ENCODE data around the gene PRKCA.
"Not testable (repeated sequence)": the region's sequence is repeated elsewhere in the genome, so short reads cannot be mapped to it uniquely, and the experiment has no call there.

PRKCA gene

DNA sequence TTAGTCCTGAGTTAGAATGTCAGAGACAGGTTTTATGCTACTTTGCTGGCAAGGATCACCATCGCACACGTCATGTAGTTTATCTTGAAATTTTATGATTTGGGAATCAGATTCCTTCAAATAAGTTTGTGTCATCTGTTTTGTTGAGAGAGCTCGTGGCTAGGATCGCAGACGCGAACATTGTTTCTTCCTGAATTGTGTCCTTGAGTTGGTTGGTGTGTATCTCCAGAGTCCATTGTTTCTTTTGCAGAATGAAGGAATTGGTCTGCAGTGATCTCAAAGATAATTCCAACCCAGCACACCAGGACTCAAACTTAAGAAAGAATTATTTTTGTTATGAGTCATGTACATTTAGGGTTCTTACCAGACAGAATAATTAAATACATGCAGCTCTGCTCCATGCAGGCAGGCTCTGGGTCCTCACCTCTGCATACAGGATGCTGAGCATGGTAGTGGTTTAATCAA is 51.6 kb downstream of the PRKCA start:
- no peak for DNase-seq (ENCODE audit: low read depth)

DNA sequence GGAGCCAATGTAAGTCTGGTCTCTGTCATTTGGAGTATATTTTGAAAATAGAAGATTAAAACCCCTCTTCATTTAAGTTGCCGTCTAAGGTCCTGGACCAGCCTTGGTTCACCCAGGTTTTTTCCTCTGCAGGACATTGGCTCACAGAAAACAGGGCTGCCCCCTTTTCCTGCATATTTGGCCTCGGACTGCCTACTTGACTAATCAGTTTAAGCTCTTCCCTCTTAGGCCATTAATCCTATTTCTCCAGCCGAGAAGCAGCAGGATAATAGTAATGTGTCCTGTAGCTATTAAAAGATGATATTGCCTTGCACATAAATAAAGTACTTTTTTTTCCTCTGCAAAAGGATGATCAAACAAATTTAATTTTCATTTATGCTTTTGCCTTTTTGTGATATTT is 52.1 kb downstream of the PRKCA start:
- DNase-seq (ENCODE audit: low read depth), result no peak

- DNase-seq (ENCODE audit: low read depth), result no peak
These were observed 52.6 kb downstream of the PRKCA start for GRCh38 chr17:66354981-66355380.

- DNase-seq (ENCODE audit: low read depth), result no peak
These were observed 53.1 kb downstream of the PRKCA start for GRCh38 chr17:66355510-66355909.

DNA sequence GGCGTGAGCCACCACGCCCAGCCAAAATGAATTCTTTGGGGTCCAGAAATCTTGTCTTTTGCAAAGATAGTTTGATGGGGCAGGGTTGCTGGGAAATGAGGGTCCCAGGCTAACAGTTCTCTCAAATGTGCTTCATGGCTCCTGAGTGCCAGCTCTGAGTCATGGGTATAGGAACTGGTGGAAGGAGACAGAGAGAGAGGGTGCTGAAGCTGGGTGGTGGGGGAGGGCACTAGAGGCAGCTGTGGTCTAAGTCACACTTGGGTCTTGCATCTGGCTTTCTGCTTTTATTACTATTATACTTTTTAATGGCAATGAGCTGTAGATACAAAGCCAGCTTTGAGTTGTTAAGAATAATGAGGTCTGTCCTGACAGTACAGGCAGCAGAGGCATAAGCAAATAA is 54.6 kb downstream of the PRKCA start:
- no peak for DNase-seq (ENCODE audit: low read depth)

DNA sequence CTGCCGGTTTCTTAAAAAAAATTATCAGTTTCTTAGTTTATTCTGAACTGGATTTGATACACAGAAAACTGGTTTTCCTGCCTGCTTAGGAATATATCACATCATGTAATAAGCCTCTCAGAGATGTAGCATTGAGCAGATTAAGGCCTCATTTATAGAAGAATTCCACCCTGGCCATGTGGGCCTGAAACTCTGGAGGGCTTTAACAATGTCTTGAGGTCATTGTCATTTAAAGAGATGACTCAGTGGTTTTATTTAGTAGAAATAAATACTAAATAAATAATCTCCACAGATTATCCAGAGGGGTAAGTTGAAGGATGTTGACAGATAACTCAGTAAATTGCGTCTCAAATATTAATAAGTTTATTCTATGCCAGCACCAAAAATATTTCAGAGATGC is 56.9 kb downstream of the PRKCA start:
- no peak for DNase-seq (ENCODE audit: low read depth)

- DNase-seq (ENCODE audit: low read depth), result not testable (repeated sequence)
These were observed 58.6 kb downstream of the PRKCA start for GRCh38 chr17:66360961-66361565.

DNA sequence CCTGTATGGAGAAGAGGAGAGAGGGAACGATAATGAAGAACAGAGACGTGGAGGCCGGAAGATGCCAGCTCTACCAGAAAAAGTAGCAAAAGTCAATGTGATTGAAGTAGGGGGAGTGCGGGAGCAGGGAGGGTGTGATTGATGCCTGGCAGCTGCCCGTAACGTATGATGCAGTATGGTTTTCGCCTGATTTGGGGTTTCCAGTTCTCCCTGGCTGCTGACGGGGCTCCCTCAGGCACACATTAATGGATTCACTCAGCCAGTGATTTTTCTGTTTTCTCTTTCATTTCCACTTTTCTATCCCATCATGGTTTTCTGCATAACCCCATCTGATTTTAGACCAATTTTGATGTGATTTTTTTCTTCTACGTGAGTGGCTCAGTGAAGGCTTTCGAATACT is 62.1 kb downstream of the PRKCA start:
- no peak for DNase-seq (ENCODE audit: low read depth)

GRCh38 chr17:66364990-66365490 is 62.6 kb downstream of the PRKCA start:
- DNase-seq (ENCODE audit: low read depth), result no peak

- no peak for DNase-seq (ENCODE audit: low read depth)
These were observed 63.5 kb downstream of the PRKCA start for GRCh38 chr17:66365903-66366302.

GRCh38 chr17:66367107-66367506 is 64.7 kb downstream of the PRKCA start:
- no peak for DNase-seq (ENCODE audit: low read depth)

DNA sequence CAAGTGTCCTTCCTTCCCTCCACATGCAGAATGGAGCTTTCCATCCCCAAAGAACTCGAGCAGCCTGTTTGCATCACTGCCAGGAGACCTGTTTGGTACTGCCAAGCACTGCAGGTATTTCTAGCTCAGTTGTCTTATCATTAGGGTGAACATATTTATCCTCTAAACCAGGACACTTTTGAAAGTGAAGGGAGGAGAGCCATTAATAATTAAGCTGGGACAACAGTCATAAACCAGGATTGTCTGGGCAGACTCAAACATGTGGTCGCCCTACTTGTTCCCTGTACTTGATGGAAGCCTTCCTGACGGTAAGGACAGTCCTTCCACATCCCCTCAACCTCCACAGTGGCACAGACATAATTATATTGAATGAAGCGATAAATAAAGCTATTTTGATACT is 67.4 kb downstream of the PRKCA start:
- DNase-seq (ENCODE audit: low read depth), result no peak

GRCh38 chr17:66371561-66371960 is 69.1 kb downstream of the PRKCA start:
- DNase-seq (ENCODE audit: low read depth), result no peak

- DNase-seq (ENCODE audit: low read depth), result no peak
These were observed 69.8 kb downstream of the PRKCA start for GRCh38 chr17:66372182-66372581.

DNA sequence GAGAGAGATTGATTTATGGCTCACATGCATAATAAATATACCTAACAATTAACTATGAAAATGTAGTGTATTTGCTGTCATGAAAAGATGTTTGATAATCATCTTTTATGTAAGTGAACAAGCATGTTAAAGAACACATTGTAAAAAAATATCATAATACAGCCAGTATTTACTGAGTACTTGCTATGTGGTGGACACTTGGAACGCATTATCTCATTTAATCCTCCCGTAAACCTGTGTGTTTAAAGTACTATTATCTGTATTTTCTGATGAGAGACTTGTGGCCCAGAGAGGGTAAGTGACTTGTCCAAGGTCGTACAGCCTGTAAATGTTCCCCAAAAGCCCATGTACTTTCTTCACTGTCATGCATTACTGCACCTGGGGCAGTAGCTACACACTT is 70.7 kb downstream of the PRKCA start:
- no peak for DNase-seq (ENCODE audit: low read depth)

GRCh38 chr17:66373944-66374817 is 71.8 kb downstream of the PRKCA start:
- DNase-seq (ENCODE audit: low read depth), result no peak

GRCh38 chr17:66375121-66375520 is 72.7 kb downstream of the PRKCA start:
- DNase-seq (ENCODE audit: low read depth), result no peak

GRCh38 chr17:66378296-66378695 is 75.9 kb downstream of the PRKCA start:
- no peak for DNase-seq (ENCODE audit: low read depth)

GRCh38 chr17:66379544-66379943 is 77.1 kb downstream of the PRKCA start:
- no peak for DNase-seq (ENCODE audit: low read depth)

- no peak for DNase-seq (ENCODE audit: low read depth)
These were observed 77.6 kb downstream of the PRKCA start for GRCh38 chr17:66379996-66380395.

DNA sequence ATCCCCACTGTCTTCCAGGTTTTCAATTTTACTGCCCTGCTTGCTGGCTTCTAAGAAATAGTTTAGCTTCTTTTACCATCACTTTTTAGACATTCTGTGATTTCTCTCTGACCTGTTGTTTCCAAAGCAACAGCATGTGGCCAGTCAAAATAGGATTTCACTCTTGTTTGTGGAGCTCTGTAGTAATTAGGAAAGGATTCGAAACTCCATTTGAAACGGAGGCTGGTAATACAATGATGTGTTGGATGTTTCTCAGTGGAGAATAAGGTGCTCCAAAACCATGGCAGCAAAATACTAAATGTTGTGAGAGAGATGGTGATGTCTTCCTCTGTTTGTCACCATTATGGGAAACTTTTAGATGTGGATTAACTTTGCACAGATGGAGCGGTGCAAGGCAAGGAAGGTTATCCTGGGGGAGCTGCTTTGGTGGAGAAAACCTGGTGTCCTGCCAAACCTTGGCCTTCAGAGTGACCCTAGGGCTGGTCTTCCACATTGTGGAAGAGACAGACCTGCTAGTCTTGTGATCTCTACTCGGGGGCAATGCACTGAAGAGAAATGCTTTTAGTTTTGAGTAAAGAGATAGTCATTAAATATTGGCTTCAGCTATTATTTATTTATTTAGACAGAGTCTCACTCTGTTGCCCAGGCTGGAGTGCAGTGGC is 79.4 kb downstream of the PRKCA start:
- no peak for DNase-seq (ENCODE audit: low read depth)

- no peak for DNase-seq (ENCODE audit: low read depth)
These were observed 80.9 kb downstream of the PRKCA start for GRCh38 chr17:66383333-66383732.
